Activated T-helper 2 cell treated with anti-CD3 and anti-CD28 coated beads, Interferon-gamma antibody, Interleukin-2, Interleukin-4, amounts not matched to agents 10 μg/mL and 5 μg/mL and 100 μg/mL, durations not matched to agents 14 hours and 24 hours and 36 hours (primary cell): ENCODE data around the gene PRKAR1B. TPM values are rescaled to one million over a fixed set of nuclear protein-coding genes. Genes with fewer than 3 reads are reported as not detected.

Experiments
- DNase-seq: peaks from one replicate; pipeline ENCODE4 v3.0.0; 2021; ENCODE audit warnings: low spot score
- H3K27ac Mint-ChIP-seq: one replicate; pipeline ENCODE4 v1.8.0; 2021; ENCODE audit warnings: mixed read lengths
- H3K27me3 Mint-ChIP-seq: one replicate; pipeline ENCODE4 v1.8.0; 2021; ENCODE audit warnings: low read depth, mixed read lengths
- H3K36me3 Mint-ChIP-seq: one replicate; pipeline ENCODE4 v1.8.0; 2021; ENCODE audit warnings: low read depth, mixed read lengths
- H3K4me1 Mint-ChIP-seq: one replicate; pipeline ENCODE4 v1.8.0; 2021; ENCODE audit warnings: low read depth, mixed read lengths
- H3K4me3 Mint-ChIP-seq: one replicate; pipeline ENCODE4 v1.8.0; 2021; ENCODE audit warnings: low read depth, mild to moderate bottlenecking, moderate library complexity, mixed read lengths
- H3K9me3 Mint-ChIP-seq: one replicate; pipeline ENCODE4 v1.8.0; 2021; ENCODE audit warnings: mixed read lengths
- intact Hi-C: fragments of 100-400 bp; cut with micrococcal nuclease; formaldehyde crosslinking; loops from one replicate; pipeline ENCODE4 v1.15.1; 2023
- total RNA-seq: library from RNA; stranded (reverse); gene quantifications from 2 replicates; pipeline ENCODE4 v1.2.3, GENCODE V29; 2022

PRKAR1B gene
- total RNA-seq, 1 donor from 2014 or later: 38.9 TPM

- Mint-ChIP-seq H3K4me3 (no peak overlapping the region), H3K4me1 (no peaks in the 10 kb centered on the region), H3K9me3 (no peaks in the 10 kb centered on the region), H3K27me3 (no peaks in the 10 kb centered on the region), H3K36me3 (no peaks in the 10 kb centered on the region), H3K27ac (no peak overlapping the region)
- intact Hi-C loops: no loop called here
- no peak for DNase-seq
Observed at GRCh38 chr7:567305-567883, 159.7 kb downstream of the PRKAR1B start.

- Mint-ChIP-seq H3K27me3 (no peaks in the 10 kb centered on the region), H3K4me1 (no peaks in the 10 kb centered on the region), H3K4me3 (no peak overlapping the region), H3K9me3 (no peaks in the 10 kb centered on the region), H3K27ac (no peak overlapping the region), H3K36me3 (no peaks in the 10 kb centered on the region)
- no peak for DNase-seq
- intact Hi-C loops: no loop called here
Observed at GRCh38 chr7:566100-566499, 161.0 kb downstream of the PRKAR1B start.

- no peaks in the 10 kb centered on the region for H3K36me3 Mint-ChIP-seq
- DNase-seq: no peak
- H3K4me3 Mint-ChIP-seq: no peak overlapping the region
- intact Hi-C loops: no loop called here
- H3K27me3 Mint-ChIP-seq: no peaks in the 10 kb centered on the region
- no peak overlapping the region for H3K27ac Mint-ChIP-seq
- no peaks in the 10 kb centered on the region for H3K9me3 Mint-ChIP-seq
- no peaks in the 10 kb centered on the region for H3K4me1 Mint-ChIP-seq
Observed at GRCh38 chr7:564176-564865, 162.8 kb downstream of the PRKAR1B start.

- H3K9me3 Mint-ChIP-seq: no peaks in the 10 kb centered on the region
- DNase-seq: no peak
- no peak overlapping the region for H3K4me3 Mint-ChIP-seq
- no peak overlapping the region for H3K27ac Mint-ChIP-seq
- no peaks in the 10 kb centered on the region for H3K4me1 Mint-ChIP-seq
- H3K27me3 Mint-ChIP-seq: no peaks in the 10 kb centered on the region
- no peaks in the 10 kb centered on the region for H3K36me3 Mint-ChIP-seq
- intact Hi-C loops: no loop called here
Observed at GRCh38 chr7:563629-564170, 163.4 kb downstream of the PRKAR1B start.

- Mint-ChIP-seq H3K27me3 (no peaks in the 10 kb centered on the region), H3K4me3 (no peak overlapping the region), H3K36me3 (peaks cover 1% of the 10 kb centered on the region), H3K27ac (no peak overlapping the region), H3K4me1 (no peaks in the 10 kb centered on the region), H3K9me3 (no peaks in the 10 kb centered on the region)
- no peak for DNase-seq
- intact Hi-C loops: no loop called here
Observed at GRCh38 chr7:562789-563628, 164.1 kb downstream of the PRKAR1B start.

GRCh38 chr7:562374-562675 is 164.8 kb downstream of the PRKAR1B start:
- Mint-ChIP-seq H3K36me3 (peaks cover 5% of the 10 kb centered on the region), H3K4me1 (no peaks in the 10 kb centered on the region), H3K27ac (no peak overlapping the region), H3K27me3 (no peaks in the 10 kb centered on the region), H3K4me3 (no peak overlapping the region), H3K9me3 (no peaks in the 10 kb centered on the region)
- no peak for DNase-seq
- intact Hi-C loops: no loop called here

- intact Hi-C loops: no loop called here
- Mint-ChIP-seq H3K27me3 (no peaks in the 10 kb centered on the region), H3K9me3 (no peaks in the 10 kb centered on the region), H3K27ac (no peak overlapping the region), H3K4me3 (no peak overlapping the region), H3K4me1 (no peaks in the 10 kb centered on the region), H3K36me3 (peaks cover 5% of the 10 kb centered on the region)
- DNase-seq: no peak
Observed at GRCh38 chr7:561631-562373, 165.3 kb downstream of the PRKAR1B start.

GRCh38 chr7:560966-561630 is 166.0 kb downstream of the PRKAR1B start:
- Mint-ChIP-seq H3K4me1 (no peaks in the 10 kb centered on the region), H3K36me3 (peaks cover 5% of the 10 kb centered on the region), H3K27ac (no peak overlapping the region), H3K27me3 (no peaks in the 10 kb centered on the region), H3K9me3 (no peaks in the 10 kb centered on the region), H3K4me3 (no peak overlapping the region)
- DNase-seq: no peak
- intact Hi-C loops: no loop called here

- Mint-ChIP-seq H3K9me3 (no peaks in the 10 kb centered on the region), H3K4me1 (no peaks in the 10 kb centered on the region), H3K4me3 (no peak overlapping the region), H3K27me3 (no peaks in the 10 kb centered on the region), H3K36me3 (peaks cover 5% of the 10 kb centered on the region), H3K27ac (no peak overlapping the region)
- intact Hi-C loops: no loop called here
- no peak for DNase-seq
Observed at GRCh38 chr7:559396-559705, 167.7 kb downstream of the PRKAR1B start.

- intact Hi-C loops: no loop called here
- no peak overlapping the region for H3K27ac Mint-ChIP-seq
- no peak overlapping the region for H3K4me3 Mint-ChIP-seq
- H3K4me1 Mint-ChIP-seq: no peaks in the 10 kb centered on the region
- peaks cover 5% of the 10 kb centered on the region for H3K36me3 Mint-ChIP-seq
- no peaks in the 10 kb centered on the region for H3K27me3 Mint-ChIP-seq
- no peak for DNase-seq
- no peaks in the 10 kb centered on the region for H3K9me3 Mint-ChIP-seq
Observed at GRCh38 chr7:557558-557881, 169.6 kb downstream of the PRKAR1B start.

- DNase-seq: no peak
- Mint-ChIP-seq H3K9me3 (no peaks in the 10 kb centered on the region), H3K4me3 (no peak overlapping the region), H3K36me3 (peaks cover 5% of the 10 kb centered on the region), H3K27me3 (no peaks in the 10 kb centered on the region), H3K4me1 (no peaks in the 10 kb centered on the region), H3K27ac (no peak overlapping the region)
- intact Hi-C loops: no loop called here
Observed at GRCh38 chr7:556837-557557, 170.1 kb downstream of the PRKAR1B start.

GRCh38 chr7:556291-556826 is 170.7 kb downstream of the PRKAR1B start:
- H3K4me1 Mint-ChIP-seq: no peaks in the 10 kb centered on the region
- intact Hi-C loops: no loop called here
- no peak overlapping the region for H3K27ac Mint-ChIP-seq
- no peak overlapping the region for H3K4me3 Mint-ChIP-seq
- peaks cover 5% of the 10 kb centered on the region for H3K36me3 Mint-ChIP-seq
- DNase-seq: no peak
- no peaks in the 10 kb centered on the region for H3K9me3 Mint-ChIP-seq
- H3K27me3 Mint-ChIP-seq: no peaks in the 10 kb centered on the region
